ENCODE measurements around the gene TROAP.
"Not testable (repeated sequence)": the region's sequence is repeated elsewhere in the genome, so short reads cannot be mapped to it uniquely, and the experiment has no call there.

TROAP gene, protein sequence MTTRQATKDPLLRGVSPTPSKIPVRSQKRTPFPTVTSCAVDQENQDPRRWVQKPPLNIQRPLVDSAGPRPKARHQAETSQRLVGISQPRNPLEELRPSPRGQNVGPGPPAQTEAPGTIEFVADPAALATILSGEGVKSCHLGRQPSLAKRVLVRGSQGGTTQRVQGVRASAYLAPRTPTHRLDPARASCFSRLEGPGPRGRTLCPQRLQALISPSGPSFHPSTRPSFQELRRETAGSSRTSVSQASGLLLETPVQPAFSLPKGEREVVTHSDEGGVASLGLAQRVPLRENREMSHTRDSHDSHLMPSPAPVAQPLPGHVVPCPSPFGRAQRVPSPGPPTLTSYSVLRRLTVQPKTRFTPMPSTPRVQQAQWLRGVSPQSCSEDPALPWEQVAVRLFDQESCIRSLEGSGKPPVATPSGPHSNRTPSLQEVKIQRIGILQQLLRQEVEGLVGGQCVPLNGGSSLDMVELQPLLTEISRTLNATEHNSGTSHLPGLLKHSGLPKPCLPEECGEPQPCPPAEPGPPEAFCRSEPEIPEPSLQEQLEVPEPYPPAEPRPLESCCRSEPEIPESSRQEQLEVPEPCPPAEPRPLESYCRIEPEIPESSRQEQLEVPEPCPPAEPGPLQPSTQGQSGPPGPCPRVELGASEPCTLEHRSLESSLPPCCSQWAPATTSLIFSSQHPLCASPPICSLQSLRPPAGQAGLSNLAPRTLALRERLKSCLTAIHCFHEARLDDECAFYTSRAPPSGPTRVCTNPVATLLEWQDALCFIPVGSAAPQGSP

DNA sequence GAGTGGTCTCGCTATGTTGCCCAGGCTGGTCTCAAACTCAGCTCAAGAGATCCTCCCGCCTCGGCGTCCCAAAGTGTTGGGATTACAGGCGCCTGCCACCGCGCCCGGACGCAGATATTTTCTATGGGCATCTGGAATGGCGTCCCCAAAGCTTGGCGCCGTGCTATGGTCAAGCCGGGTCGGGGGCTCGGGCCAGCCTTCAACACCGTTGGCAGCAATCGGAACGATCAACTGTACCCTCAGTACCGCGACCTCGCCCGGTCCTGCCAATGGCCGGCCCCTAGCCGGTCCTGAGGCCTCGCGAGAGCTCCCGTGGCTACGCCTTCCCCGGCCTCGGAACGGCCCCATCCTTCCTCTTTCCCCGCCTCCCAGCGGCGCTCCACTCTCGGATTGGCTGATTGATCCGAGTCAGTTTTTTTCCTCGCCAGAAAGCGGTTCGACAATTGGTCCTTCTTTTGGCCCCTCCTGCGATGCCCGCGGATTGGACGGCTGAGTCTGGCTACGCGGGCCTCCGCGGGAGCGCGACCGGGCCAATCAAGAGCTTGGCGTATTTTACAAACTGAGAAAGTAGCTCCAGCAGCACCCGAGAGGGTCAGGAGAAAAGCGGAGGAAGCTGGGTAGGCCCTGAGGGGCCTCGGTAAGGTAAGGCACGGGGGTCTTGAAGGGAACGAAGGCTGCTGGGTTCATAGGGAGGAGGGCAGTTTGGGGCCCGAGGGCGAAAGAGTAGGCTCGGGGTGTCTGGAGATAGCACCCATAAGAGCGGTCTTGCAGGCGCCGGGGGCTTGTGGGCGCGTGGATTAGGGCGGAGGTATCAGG lies at the start of gene TROAP:
TROAP (plus strand) TSS at position 548 of the 816 bp plus-strand sequence. CDS start 354 bp downstream, outside the sequence.
- peak; percentile 93 for DNase-seq (ENCODE audit: low read depth)

DNA sequence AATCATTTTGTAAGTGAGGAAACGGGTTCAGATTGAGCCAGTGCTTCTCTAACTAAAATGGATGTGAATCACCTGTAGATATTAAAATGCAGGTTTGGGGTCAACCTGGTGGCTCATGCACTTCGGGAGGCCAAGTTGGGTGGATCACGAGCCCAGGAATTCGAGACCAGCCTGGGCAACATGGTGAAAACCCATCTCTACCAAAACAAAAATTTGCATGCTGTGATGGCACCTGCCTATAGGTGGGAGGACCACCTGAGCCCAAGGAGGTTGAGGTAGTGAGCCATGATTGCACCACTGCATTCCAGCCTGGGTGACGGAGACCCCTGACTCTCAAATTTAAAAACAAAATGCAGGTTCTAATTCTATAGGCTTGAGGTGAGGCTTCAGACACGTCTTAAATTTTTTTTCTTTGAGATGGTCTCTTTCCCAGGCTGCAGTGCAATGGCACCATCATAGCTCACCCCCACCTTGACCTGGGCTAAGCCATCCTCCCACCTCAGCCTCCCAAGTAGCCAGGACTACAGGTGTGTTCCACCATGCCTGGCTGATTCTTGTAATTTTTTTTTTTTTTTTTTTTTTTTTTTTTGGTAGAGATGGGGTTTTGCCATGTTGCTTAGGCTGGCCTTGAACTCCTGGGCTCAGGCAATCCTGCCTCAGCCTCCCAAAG lies 49.2 kb upstream of the TROAP start:
- DNase-seq (ENCODE audit: low read depth) = no peak

DNA sequence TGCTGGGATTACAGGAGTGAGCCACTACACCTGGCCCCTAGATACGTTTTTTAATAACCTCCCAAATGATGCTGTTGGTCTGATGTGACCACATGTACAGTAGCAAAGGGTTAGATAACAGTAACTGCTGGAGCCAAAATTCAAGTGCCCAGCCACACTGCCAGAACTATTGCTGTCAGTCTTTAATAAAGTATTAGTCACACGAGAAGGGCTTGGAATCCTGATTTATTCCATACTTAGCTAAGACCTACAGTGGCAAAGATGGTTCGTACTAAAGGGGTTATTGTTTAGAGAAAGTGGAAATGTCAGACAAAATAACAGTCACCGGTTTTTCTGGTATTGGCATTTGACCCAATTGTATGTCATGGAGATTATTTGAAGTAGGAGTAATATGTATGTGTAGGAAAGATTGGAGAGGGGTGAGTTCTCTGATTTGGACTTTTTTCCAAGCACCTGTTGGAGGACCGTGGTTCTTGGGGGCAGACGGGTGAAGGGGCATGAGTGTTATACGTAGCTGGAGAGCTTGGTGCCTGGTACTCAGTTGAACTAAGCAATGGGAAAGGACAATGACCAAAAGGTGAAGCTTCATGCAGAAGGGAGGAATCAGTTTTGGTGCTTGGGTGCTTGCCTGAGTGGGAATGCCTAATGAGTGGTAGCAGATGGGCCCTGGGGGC lies 48.5 kb upstream of the TROAP start:
- no peak for DNase-seq (ENCODE audit: low read depth)

DNA sequence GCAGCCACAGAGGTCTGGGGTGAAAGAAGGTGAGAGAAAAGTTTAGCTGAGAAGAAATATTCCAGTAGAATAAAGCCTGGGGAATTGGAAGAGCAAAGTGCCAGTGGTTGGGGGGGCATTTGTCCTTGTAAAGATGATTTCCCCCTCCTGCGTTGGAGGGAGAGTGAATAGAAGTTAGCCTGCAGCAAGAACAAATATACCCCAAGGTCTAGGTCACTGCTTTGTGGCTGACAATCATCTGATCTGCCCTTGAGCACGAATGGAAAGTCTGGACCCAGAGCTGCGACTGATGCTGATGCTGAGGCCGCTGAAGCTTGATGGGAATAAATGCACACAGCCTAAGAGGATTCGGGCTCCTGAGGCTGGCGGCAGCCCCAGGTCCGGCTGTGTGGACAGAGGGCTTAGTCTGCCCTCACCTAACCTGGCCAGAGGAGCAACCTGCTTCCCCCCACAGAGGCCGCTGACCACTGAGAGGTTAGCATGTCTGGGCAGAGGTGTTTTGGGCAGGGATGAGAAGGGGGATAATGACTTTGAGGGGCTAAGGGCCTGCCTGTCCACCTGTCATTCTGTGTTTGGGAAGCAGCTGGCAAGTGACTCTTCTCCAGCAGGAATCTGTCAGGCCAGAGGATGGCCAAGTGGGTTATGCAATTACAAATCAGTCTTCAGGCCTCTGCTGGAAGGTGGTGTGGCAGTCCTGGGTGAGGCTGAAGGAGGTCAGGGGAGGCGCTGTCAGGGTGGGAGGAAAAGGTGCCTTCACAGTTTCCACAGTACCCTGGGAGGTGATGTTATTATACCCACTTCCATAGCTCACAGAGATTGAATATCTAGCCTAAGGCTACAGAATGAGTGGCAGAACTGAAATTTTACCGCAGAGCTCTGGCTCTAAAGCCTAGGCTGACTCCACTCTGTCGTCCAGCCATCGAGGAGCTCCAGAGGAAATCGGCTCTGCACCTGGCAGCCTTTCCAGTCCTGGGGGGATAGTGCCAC lies 46.5 kb upstream of the TROAP start:
- DNase-seq (ENCODE audit: low read depth) = no peak

DNA sequence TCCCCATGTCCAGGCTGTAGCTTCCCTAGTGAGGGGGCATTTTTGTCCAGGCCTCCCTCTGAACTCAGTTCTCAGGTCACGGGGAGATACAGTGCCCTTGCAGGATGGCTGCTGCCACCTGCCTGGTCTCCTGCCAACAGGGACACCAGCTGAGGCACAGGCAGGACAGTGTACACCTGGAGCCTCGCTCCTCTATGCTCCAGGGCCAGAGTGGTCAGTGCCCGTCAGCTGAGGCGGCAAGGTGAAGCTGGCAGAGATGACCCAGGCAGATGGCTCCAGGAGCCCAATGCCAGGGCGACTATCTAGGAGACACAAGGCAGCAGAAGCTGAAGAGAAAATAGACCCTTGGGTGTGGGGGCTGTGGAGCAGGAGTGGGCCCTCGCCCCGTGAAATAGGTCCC lies 45.6 kb upstream of the TROAP start:
- DNase-seq (ENCODE audit: low read depth) = no peak

DNA sequence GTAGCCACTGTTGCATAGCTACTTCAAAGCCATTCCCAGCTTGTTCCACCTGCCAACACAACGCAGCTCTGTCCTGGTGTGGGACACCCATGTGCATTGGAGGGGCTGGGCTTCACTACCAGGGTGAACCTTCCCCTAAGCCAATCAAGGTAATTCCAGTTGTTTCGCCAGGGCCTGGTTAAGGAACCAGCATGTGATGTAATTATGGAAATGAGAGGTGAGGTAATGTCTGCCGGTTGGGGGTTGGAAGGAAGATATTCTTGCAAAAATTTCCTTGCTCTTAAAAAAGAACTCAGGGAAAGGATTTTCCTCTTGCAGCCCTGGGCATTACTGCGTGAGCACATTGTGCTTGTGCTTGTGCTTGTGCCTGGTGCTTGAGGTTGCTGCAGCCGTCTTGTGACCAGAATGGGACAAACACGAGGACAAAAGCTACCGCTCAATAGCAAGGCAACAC lies 43.3 kb upstream of the TROAP start:
- DNase-seq (ENCODE audit: low read depth) = no peak

DNA sequence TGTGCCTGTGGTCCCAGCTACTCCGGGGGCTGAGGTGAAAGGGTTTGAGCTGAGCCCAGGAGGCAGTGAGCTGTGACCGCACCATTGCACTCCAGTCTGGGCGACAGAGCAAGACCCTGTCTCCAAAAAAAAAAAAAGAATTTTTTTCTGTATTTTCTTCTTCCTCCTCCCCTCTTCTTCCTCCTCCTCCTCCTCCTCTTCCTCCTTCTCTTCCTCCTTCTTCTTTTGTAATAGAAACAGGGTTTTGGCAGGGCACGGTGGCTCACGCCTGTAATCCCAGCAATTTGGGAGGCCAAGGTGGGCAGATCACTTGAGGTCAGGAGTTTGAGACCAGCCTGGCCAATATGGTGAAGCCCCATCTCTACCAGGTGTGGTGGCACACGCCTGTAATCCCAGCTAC lies 42.5 kb upstream of the TROAP start:
- DNase-seq (ENCODE audit: low read depth) = not testable (repeated sequence)

DNA sequence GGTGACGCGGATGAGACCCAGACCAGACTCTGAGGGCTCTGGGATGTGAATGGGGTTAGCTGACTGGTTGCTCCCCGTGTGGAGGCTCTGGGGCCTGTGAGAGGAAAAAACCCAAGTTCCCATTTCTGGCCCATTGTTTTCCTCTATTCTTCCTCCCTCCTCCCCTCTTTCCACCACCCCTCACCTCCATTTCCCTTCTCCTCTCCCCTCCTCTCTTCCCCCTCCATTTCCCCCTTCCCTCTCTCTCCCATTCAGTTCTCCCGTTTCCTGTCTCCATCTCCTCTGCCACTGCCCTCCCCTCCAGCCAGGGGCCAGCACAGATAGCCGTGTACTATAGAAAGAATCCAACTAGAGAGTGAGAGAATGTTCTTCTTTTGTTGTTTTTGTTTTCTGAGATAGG lies 40.8 kb upstream of the TROAP start:
- no peak for DNase-seq (ENCODE audit: low read depth)

DNA sequence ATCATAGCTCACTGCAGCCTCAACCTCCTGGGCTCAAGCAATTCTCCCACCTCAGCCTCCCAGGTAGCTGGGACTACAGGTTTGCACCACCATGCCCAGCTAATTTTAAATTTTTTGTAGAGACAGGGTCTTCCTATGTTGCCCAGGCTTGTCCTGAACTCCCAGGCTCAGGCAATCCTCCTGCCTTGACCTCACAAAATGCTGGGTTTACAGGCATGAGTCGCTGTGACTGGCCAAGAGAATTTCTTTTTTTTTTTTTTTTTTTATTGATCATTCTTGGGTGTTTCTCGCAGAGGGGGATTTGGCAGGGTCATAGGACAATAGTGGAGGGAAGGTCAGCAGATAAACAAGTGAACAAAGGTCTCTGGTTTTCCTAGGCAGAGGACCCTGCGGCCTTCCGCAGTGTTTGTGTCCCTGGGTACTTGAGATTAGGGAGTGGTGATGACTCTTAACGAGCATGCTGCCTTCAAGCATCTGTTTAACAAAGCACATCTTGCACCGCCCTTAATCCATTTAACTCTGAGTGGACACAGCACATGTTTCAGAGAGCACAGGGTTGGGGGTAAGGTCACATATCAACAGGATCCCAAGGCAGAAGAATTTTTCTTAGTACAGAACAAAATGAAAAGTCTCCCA lies 40.2 kb upstream of the TROAP start:
- not testable (repeated sequence) for DNase-seq (ENCODE audit: low read depth)

DNA sequence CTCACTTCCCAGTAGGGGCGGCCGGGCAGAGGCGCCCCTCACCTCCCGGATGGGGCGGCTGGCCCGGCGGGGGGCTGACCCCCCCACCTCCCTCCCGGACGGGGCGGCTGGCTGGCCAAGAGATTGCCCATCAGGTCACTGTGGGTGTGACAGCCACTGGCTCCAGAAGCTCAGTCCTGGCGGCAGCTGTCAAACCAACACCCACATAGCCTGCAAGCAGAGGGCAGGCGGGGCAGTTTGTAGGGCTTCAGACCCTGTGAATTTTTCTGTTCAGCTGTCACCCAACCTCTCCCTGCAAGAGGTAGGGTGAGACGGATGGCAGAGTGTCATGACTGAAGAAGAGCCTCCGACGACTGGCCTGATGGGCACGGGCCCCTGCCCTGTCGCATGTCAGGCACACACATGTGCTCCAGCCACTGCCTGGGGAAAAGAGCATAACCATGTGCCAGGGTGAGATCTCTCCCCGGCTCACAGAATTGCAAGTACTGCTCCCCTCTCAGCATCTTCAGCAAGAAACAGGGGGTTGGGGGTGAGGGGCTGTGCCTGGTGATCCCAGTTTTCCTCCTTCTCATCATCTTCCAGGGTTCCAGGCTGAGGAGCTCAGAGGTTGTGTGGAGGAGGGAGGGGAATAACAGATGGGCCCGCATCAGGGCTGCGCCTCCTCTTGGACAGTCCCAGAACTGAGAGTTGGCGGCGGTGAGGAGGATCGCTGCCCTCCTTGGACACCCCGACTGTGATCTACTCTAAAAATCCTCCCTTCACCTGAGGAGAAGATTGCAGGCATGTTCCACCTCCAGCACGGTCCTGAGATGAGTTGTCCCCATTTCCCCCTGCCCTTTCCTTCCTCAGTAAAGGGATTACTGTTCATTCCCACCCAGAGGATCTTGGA lies 39.3 kb upstream of the TROAP start:
- DNase-seq (ENCODE audit: low read depth) = no peak

DNA sequence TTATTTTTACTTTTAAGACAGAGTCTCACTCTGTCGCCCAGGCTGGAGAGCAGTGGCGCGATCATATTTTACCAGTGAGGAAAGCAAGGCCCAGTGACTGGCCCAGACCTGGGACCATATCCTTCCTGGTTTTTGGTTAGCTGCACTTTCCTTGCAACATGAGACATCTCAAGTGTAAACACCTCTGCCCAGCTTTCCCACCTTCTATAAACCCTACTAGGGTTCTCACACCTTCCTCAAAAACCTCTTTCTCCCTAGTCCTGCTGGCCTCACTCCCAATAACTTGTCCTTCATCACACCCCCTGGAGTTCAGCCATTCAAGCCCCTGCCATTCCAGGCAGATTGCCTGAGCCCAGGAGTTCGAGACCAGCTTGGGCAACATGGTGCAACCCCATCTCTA lies 38.4 kb upstream of the TROAP start:
- no peak for DNase-seq (ENCODE audit: low read depth)

DNA sequence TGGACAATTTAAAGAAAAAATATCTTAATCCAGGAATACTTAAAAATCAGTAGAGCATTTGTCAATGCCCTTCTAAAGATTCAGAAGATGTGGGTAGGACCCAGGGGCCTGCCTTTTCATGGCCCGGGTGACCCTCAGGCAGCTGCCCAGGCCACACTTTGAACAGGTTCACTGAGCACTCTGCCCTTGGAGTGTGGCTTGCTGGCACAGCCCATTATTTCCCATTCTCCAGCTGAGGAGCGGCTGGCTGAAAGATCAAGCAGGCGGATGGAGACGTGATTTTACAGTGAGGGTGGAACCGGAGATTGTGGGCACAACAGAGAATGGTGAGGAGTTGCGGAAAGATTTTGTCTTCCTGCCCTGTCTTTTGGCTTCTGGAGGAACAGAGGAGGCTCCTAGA lies 35.2 kb upstream of the TROAP start:
- no peak for DNase-seq (ENCODE audit: low read depth)

DNA sequence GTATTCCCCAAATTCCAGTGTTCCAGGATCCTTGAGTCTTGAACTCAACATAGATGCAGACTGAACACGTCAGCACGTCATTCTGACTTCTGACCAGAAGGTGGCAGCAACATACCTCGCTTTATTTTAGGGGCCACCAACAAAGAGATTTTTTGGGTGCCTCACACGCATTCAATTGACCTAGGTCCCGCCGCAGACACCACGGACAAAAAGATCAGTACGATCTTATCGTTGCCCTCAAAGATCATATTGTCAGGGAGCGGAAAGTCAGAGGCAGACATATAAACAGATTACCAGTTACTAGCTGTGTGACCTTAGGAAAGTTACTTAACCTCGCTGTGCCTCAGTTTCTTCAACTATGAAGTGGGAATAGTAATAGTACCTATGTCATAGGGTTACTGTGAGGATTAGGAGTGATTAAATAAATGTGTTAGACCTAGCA lies 34.6 kb upstream of the TROAP start:
- peak; percentile 37 for DNase-seq (ENCODE audit: low read depth)

DNA sequence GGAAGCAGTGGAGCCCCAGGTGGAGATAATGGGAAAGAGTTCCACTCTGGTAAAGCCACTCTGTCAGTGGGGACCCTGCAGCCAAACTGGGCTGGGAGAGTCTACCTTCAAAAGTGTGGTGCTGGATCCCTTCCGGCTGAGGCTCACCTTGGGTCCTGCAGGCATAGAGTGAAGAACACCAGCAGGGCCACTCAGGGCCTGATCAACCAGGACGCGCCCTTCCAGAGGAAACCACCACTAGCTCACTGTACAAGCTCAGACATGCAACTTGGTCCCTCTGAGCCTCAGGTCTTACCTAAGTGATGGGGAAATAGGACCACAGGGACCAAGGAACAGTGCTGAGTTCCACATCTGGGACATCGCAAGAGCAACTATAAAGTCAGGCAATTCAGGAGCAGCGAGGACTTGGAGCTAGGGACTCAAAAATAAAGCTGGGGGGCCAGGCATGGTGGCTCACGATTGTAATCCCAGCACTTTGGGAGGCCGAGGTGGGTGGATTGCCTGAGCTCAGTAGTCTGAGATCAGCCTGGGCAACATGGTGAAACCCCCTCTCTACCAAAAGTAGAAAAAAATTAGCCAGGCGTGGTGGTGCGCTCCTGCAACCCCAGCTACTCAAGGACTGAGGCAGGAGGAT lies 34.0 kb upstream of the TROAP start:
- DNase-seq (ENCODE audit: low read depth) = no peak

DNA sequence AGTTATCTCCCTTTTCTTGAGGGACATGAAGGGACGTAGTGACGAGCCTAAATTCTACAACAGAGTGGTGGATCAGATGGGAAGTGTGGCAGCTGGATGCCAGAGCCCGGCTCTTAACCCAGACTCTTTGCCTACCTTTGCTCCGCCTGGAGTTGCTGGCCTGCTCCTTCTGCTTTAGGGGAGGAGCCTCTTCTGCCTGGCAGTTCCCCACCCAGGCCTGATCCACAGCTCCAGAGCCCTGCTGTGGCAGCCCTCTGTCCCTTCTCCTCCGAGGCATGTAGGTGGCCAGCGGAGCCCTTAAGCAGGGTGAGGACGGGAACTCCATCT lies 30.4 kb upstream of the TROAP start:
- no peak for DNase-seq (ENCODE audit: low read depth)

DNA sequence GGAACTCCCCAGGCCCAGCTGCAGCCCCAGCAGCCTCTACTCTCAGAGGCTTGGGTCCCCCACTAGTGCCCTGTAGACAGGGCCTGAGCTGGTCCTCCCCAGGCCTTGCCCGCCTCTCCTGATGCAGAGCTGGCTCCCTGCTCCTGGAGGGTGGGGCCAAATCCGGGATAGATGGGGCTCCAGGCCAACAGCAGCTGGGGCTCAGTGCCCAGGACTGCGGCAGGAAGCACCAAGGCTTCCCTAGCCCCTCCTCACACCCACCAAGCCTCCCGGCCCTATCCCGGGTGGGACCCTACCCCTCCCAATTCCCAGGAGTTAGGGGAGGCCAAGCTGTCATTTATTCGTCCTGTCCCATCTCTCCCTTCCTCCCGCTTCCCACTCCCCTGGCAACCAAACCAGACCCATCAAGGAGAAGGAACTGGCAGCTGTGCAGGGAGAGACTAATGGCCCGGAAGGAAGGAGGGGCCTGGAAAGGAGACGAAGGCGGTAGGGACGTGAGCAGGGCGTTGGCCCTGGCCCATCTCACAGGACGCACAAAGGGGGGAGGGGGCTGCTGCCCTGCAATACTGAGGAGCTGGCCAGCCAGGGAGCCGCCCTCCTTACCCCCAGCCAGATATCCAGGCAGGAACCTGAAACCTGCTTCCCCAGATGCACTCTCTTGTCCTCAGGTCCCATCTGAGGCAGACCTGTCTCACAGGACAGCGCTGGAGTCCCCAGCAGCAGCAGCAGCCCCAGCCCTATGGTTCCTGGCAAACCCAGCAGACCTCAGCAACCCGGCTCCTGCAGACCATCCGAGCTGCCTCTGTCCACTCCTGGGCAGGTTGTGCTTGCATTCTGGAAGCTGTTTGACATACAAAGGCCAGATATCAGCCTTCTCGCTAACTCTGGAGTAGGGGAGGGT lies 29.7 kb upstream of the TROAP start:
- no peak for DNase-seq (ENCODE audit: low read depth)

All from activated T-helper 1 cell treated with Interleukin-2 at 50 U/mL for 16 hours (primary cell).